ENCODE results near the gene AGBL4.

Gene AGBL4

GRCh38 chr1:48761411-48761810 lies 1262.3 kb downstream of the AGBL4 start:
- H3K4me3 ChIP-seq (ENCODE audit: low read depth, low read length) = no peak overlapping the region
- no peak for TF ChIP-seq CTCF (IDR thresholded peaks at IDR 0.05; ENCODE audit: low read depth, low read length, missing control alignments)
- no peak for DNase-seq (ENCODE audit: low read depth)

GRCh38 chr1:48760857-48761256 lies 1262.9 kb downstream of the AGBL4 start:
- H3K4me3 ChIP-seq (ENCODE audit: low read depth, low read length) = no peak overlapping the region
- no peak for TF ChIP-seq CTCF (IDR thresholded peaks at IDR 0.05; ENCODE audit: low read depth, low read length, missing control alignments)
- no peak for DNase-seq (ENCODE audit: low read depth)

GRCh38 chr1:48758976-48759375 lies 1264.8 kb downstream of the AGBL4 start:
- TF ChIP-seq CTCF (IDR thresholded peaks at IDR 0.05; ENCODE audit: low read depth, low read length, missing control alignments) = no peak
- no peak overlapping the region for H3K4me3 ChIP-seq (ENCODE audit: low read depth, low read length)
- no peak for DNase-seq (ENCODE audit: low read depth)

- TF ChIP-seq CTCF (IDR thresholded peaks at IDR 0.05; ENCODE audit: low read depth, low read length, missing control alignments) = no peak
- no peak overlapping the region for H3K4me3 ChIP-seq (ENCODE audit: low read depth, low read length)
- DNase-seq (ENCODE audit: low read depth) = no peak
Observed at GRCh38 chr1:48757363-48757762, 1266.4 kb downstream of the AGBL4 start.

DNA sequence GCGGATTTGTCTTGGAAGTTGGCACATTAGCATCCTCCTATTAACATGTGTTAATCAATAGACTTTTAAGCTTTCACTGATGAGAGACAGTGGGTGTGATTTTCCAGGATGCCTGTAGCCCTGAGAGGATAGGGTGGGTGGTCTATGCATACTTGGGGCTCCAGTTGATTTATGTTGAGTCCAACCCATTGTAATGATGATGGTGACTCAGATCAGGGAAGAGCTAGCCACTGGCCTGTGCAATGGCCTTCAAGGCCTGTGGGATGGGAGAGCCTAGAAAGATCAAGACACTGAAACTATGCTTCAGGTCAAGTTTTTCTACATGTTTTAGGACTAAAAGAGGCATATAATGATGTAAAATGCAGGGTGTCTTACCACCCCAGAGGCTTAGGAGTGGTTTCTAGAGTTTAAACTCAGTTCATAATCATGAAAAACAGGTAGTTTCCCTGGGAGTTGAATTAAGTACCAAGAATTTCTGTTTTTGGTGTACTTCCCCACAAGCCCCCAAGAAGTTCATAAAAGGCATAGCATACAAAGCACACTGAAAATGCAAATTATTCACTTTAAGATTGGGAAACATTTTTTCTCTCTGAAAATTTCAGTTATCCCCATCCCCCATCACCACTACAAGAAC lies 1267.0 kb downstream of the AGBL4 start:
- H3K4me3 ChIP-seq (ENCODE audit: low read depth, low read length) = no peak overlapping the region
- TF ChIP-seq CTCF (IDR thresholded peaks at IDR 0.05; ENCODE audit: low read depth, low read length, missing control alignments) = no peak
- no peak for DNase-seq (ENCODE audit: low read depth)

GRCh38 chr1:48753293-48753692 lies 1270.5 kb downstream of the AGBL4 start:
- no peak overlapping the region for H3K4me3 ChIP-seq (ENCODE audit: low read depth, low read length)
- DNase-seq (ENCODE audit: low read depth) = no peak
- no peak for TF ChIP-seq CTCF (IDR thresholded peaks at IDR 0.05; ENCODE audit: low read depth, low read length, missing control alignments)

- no peak overlapping the region for H3K4me3 ChIP-seq (ENCODE audit: low read depth, low read length)
- DNase-seq (ENCODE audit: low read depth) = peak; percentile 4
- TF ChIP-seq CTCF (IDR thresholded peaks at IDR 0.05; ENCODE audit: low read depth, low read length, missing control alignments) = no peak
Observed at GRCh38 chr1:48750109-48750508, 1273.6 kb downstream of the AGBL4 start.
